HUES64 (cell line): Measurements from ENCODE around the gene ABT1.

Experiments used
- H3K27ac ChIP-seq: 2 replicates; pipeline ENCODE4 v1.7.0; 2013; ENCODE audit warnings: low read depth, low read length, inconsistent platforms
- H3K27me3 ChIP-seq: 2 replicates; pipeline ENCODE4 v1.6.1; 2013; ENCODE audit warnings: mild to moderate bottlenecking, low read length; ENCODE audit not compliant: insufficient read depth
- H3K36me3 ChIP-seq: 2 replicates; pipeline ENCODE4 v1.6.1; 2013; ENCODE audit warnings: mild to moderate bottlenecking, low read length; ENCODE audit not compliant: insufficient read depth
- H3K4me1 ChIP-seq: 2 replicates; pipeline ENCODE4 v1.6.1; 2013; ENCODE audit warnings: mild to moderate bottlenecking, low read length, moderate library complexity; ENCODE audit not compliant: insufficient read depth
- H3K4me3 ChIP-seq: 2 replicates; pipeline ENCODE4 v1.5.1; 2013; ENCODE audit warnings: mild to moderate bottlenecking, low read length, moderate library complexity
- H3K9ac ChIP-seq: 2 replicates; pipeline ENCODE4 v1.6.1; 2013; ENCODE audit warnings: mild to moderate bottlenecking, low read depth, low read length
- H3K9me3 ChIP-seq: 2 replicates; pipeline ENCODE4 v1.6.1; 2013; ENCODE audit warnings: low read depth, low read length; ENCODE audit not compliant: insufficient read depth
- WGBS: fragments of 150-250, 120-280 bp; methylation state at CpG from one replicate; pipeline ENCODE4 v1.1.7; 2013; ENCODE audit warnings: missing lambda C conversion rate; 5-methylcytosine and 5-hydroxymethylcytosine counted together

Gene ABT1

GRCh38 chr6:26555505-26556262, 41.1 kb upstream of the ABT1 start:
- no peaks in the 10 kb centered on the region for H3K27me3 ChIP-seq
- no peak overlapping the region for H3K27ac ChIP-seq
- no peaks in the 10 kb centered on the region for H3K9me3 ChIP-seq
- peaks cover 7% of the 10 kb centered on the region; the same call in 1 of the 2 replicates for H3K4me1 ChIP-seq
- under 1% methylated on average over 11 of the region's 19 CpGs for WGBS
- H3K9ac ChIP-seq: peak overlapping the region; percentile 27; the same call in 1 of the 2 replicates
- H3K36me3 ChIP-seq: no peaks in the 10 kb centered on the region
- peak overlapping the region; percentile 81 for H3K4me3 ChIP-seq

GRCh38 chr6:26556263-26557070, 40.3 kb upstream of the ABT1 start:
- WGBS: 6% methylated on average over 14 of the region's 16 CpGs
- no peaks in the 10 kb centered on the region for H3K27me3 ChIP-seq
- H3K4me1 ChIP-seq: peaks cover 7% of the 10 kb centered on the region; the same call in 1 of the 2 replicates
- H3K4me3 ChIP-seq: peak overlapping the region; percentile 81
- H3K36me3 ChIP-seq: no peaks in the 10 kb centered on the region
- no peak overlapping the region for H3K9ac ChIP-seq
- H3K9me3 ChIP-seq: no peaks in the 10 kb centered on the region
- no peak overlapping the region for H3K27ac ChIP-seq

- Histone ChIP-seq H3K9me3 (peaks cover 4% of the 10 kb centered on the region; the same call in 1 of the 2 replicates), H3K4me1 (0 out of 2 replicates have a peak, but pooled peaks cover 2% of the 10 kb centered on the region), H3K9ac (no peak overlapping the region), H3K36me3 (no peaks in the 10 kb centered on the region), H3K4me3 (no peak overlapping the region), H3K27ac (no peak overlapping the region), H3K27me3 (no peaks in the 10 kb centered on the region)
- WGBS: 87% methylated on average over 15 of the region's 17 CpGs
These were observed 35.0 kb upstream of the ABT1 start for GRCh38 chr6:26561533-26562466.

- 91% methylated on average over 6 of the region's 6 CpGs for WGBS
- Histone ChIP-seq H3K9ac (no peak overlapping the region), H3K27me3 (no peaks in the 10 kb centered on the region), H3K9me3 (peaks cover 4% of the 10 kb centered on the region; the same call in 1 of the 2 replicates), H3K4me1 (no peaks in the 10 kb centered on the region), H3K27ac (no peak overlapping the region), H3K4me3 (no peak overlapping the region), H3K36me3 (no peaks in the 10 kb centered on the region)
These were observed 33.3 kb upstream of the ABT1 start for GRCh38 chr6:26563488-26563887.

GRCh38 chr6:26568601-26569432, 27.9 kb upstream of the ABT1 start:
- Histone ChIP-seq H3K9me3 (no peaks in the 10 kb centered on the region), H3K9ac (peak overlapping the region; percentile 38; the same call in 1 of the 2 replicates), H3K36me3 (no peaks in the 10 kb centered on the region), H3K4me3 (peak overlapping the region; percentile 80), H3K27me3 (no peaks in the 10 kb centered on the region), H3K27ac (no peak overlapping the region), H3K4me1 (no peaks in the 10 kb centered on the region)
- WGBS: 3% methylated on average over 33 of the region's 34 CpGs

GRCh38 chr6:26569433-26569764, 27.4 kb upstream of the ABT1 start:
- H3K36me3 ChIP-seq: no peaks in the 10 kb centered on the region
- no peaks in the 10 kb centered on the region for H3K9me3 ChIP-seq
- no peaks in the 10 kb centered on the region for H3K27me3 ChIP-seq
- H3K9ac ChIP-seq: no peak overlapping the region
- no peaks in the 10 kb centered on the region for H3K4me1 ChIP-seq
- no peak overlapping the region for H3K27ac ChIP-seq
- WGBS: 25% methylated on average over 2 of the region's 2 CpGs
- H3K4me3 ChIP-seq: peak overlapping the region; percentile 80

- Histone ChIP-seq H3K36me3 (no peaks in the 10 kb centered on the region), H3K4me3 (no peak overlapping the region), H3K9ac (no peak overlapping the region), H3K9me3 (no peaks in the 10 kb centered on the region), H3K4me1 (no peaks in the 10 kb centered on the region), H3K27me3 (no peaks in the 10 kb centered on the region), H3K27ac (no peak overlapping the region)
- WGBS: 92% methylated on average over 19 of the region's 21 CpGs
These were observed 26.5 kb upstream of the ABT1 start for GRCh38 chr6:26570027-26570809.

- Histone ChIP-seq H3K4me1 (peaks cover 5% of the 10 kb centered on the region; the same call in 1 of the 2 replicates), H3K27me3 (no peaks in the 10 kb centered on the region), H3K9ac (peak overlapping the region; percentile 65), H3K9me3 (no peaks in the 10 kb centered on the region), H3K27ac (0 out of 2 replicates have a peak overlapping the region, but pooled peaks have one; percentile 16), H3K36me3 (no peaks in the 10 kb centered on the region), H3K4me3 (peak overlapping the region; percentile 84)
- 7% methylated on average over 24 of the region's 24 CpGs for WGBS
These were observed 25.0 kb upstream of the ABT1 start for GRCh38 chr6:26571592-26572296.

- peaks cover 5% of the 10 kb centered on the region; the same call in 1 of the 2 replicates for H3K4me1 ChIP-seq
- H3K36me3 ChIP-seq: no peaks in the 10 kb centered on the region
- no peaks in the 10 kb centered on the region for H3K27me3 ChIP-seq
- H3K9ac ChIP-seq: no peak overlapping the region
- H3K27ac ChIP-seq: no peak overlapping the region
- H3K4me3 ChIP-seq: peak overlapping the region; percentile 73
- H3K9me3 ChIP-seq: peaks cover 5% of the 10 kb centered on the region; the same call in 1 of the 2 replicates
- 26% methylated on average over 10 of the region's 10 CpGs for WGBS
These were observed 21.2 kb upstream of the ABT1 start for GRCh38 chr6:26575494-26575939.
